Neural progenitor cell (in vitro differentiated cells): ENCODE data around the gene SAA4. TPM values are rescaled to one million over a fixed set of nuclear protein-coding genes. Genes with fewer than 3 reads are reported as not detected.

ENCODE experiments used
- DNase-seq: peaks from one replicate; pipeline ENCODE4 v3.0.0-alpha.2; 2016; ENCODE audit warnings: low spot score
- H2AFZ ChIP-seq: fragments of 200-600 bp; sonication (generic); replicated peaks from 2 replicates; pipeline ENCODE4 v1.6.1; 2016; ENCODE audit warnings: antibody characterized with exemption
- H3F3A ChIP-seq: fragments of 200-600 bp; sonication (generic); 2 replicates; pipeline ENCODE4 v1.6.1; 2016; ENCODE audit warnings: antibody characterized with exemption, low read depth
- H3K27ac ChIP-seq: fragments of 200-600 bp; sonication (generic); 2 replicates; pipeline ENCODE4 v1.5.1; 2016; ENCODE audit warnings: mild to moderate bottlenecking
- H3K27me3 ChIP-seq: fragments of 200-600 bp; sonication (generic); 2 replicates; pipeline ENCODE4 v1.6.1; 2016; ENCODE audit warnings: mild to moderate bottlenecking, moderate library complexity
- H3K36me3 ChIP-seq: fragments of 200-600 bp; sonication (generic); 2 replicates; pipeline ENCODE4 v1.5.1; 2016
- H3K4me1 ChIP-seq: fragments of 200-600 bp; sonication (generic); 2 replicates; pipeline ENCODE4 v1.6.1; 2016; ENCODE audit warnings: mixed run types
- H3K4me2 ChIP-seq: fragments of 200-600 bp; sonication (generic); 2 replicates; pipeline ENCODE4 v1.6.1; 2016
- H3K4me3 ChIP-seq: fragments of 200-600 bp; sonication (generic); 2 replicates; pipeline ENCODE4 v1.5.1; 2016
- H3K79me2 ChIP-seq: fragments of 200-600 bp; sonication (generic); 2 replicates; pipeline ENCODE4 v1.6.1; 2016; ENCODE audit warnings: low read depth
- H3K9ac ChIP-seq: fragments of 200-600 bp; sonication (generic); 2 replicates; pipeline ENCODE4 v1.6.1; 2016
- H3K9me3 ChIP-seq: fragments of 200-600 bp; sonication (generic); 2 replicates; pipeline ENCODE4 v1.5.1; 2016; ENCODE audit warnings: low read depth
- H4K20me1 ChIP-seq: fragments of 200-600 bp; sonication (generic); 2 replicates; pipeline ENCODE4 v1.6.1; 2016; ENCODE audit warnings: low read depth
- H3K27ac Mint-ChIP-seq: 3 replicates; pipeline ENCODE4 v1.8.0; 2021; ENCODE audit warnings: mixed read lengths
- H3K27me3 Mint-ChIP-seq: 2 replicates; pipeline ENCODE4 v1.8.0; 2022; ENCODE audit warnings: low read depth, mild to moderate bottlenecking, inconsistent platforms, moderate library complexity, mixed read lengths; ENCODE audit not compliant: insufficient read depth
- H3K36me3 Mint-ChIP-seq: 3 replicates; pipeline ENCODE4 v1.8.0; 2021; ENCODE audit warnings: mixed read lengths
- H3K4me1 Mint-ChIP-seq: 3 replicates; pipeline ENCODE4 v1.8.0; 2021; ENCODE audit warnings: mixed read lengths
- H3K4me3 Mint-ChIP-seq: 3 replicates; pipeline ENCODE4 v1.8.0; 2021; ENCODE audit warnings: mild to moderate bottlenecking, moderate library complexity, mixed read lengths
- H3K9me3 Mint-ChIP-seq: 3 replicates; pipeline ENCODE4 v1.8.0; 2020; ENCODE audit warnings: mixed read lengths
- CTCF ChIP-seq: fragments of 200-600 bp; sonication (generic); IDR thresholded peaks from 2 replicates; pipeline ENCODE4 v1.5.1; 2017; ENCODE audit warnings: antibody characterized with exemption, mild to moderate bottlenecking
- EZH2 ChIP-seq: fragments of 200-600 bp; sonication (generic); IDR thresholded peaks from 2 replicates; pipeline ENCODE4 v1.6.1; 2017; ENCODE audit warnings: antibody characterized with exemption, mild to moderate bottlenecking, moderate library complexity
- EZH2phosphoT487 ChIP-seq: fragments of 200-600 bp; sonication (generic); IDR thresholded peaks from 2 replicates; pipeline ENCODE4 v1.6.1; 2017; ENCODE audit warnings: antibody characterized with exemption
- total RNA-seq: library from RNA; depleted of rRNA; stranded (reverse); fragments of >200 nt; gene quantifications from 2 replicates; pipeline ENCODE4 v1.2.3, GENCODE V29; 2015; ENCODE audit warnings: low replicate concordance

SAA4 gene
- total RNA-seq, 1 donor from 2014 or later: not detected

GRCh38 chr11:18222814-18223421 lies 13.7 kb downstream of the SAA4 start:
- no peak for TF ChIP-seq CTCF
- TF ChIP-seq EZH2: no peak
- no peak for TF ChIP-seq EZH2phosphoT487
- Mint-ChIP-seq H3K4me3 (no peak overlapping the region), H3K27ac (no peak overlapping the region), H3K36me3 (no peaks in the 10 kb centered on the region), H3K4me1 (no peaks in the 10 kb centered on the region), H3K9me3 (peaks cover 2% of the 10 kb centered on the region), H3K27me3 (peaks cover 5% of the 10 kb centered on the region)
- Histone ChIP-seq H4K20me1 (no peaks in the 10 kb centered on the region), H3K27ac (no peak overlapping the region), H3K4me1 (no peaks in the 10 kb centered on the region), H3K79me2 (no peaks in the 10 kb centered on the region), H2AFZ (no peak overlapping the region), H3K9ac (no peak overlapping the region), H3K9me3 (no peaks in the 10 kb centered on the region), H3K4me3 (no peak overlapping the region), H3K4me2 (no peak overlapping the region), H3F3A (no peaks in the 10 kb centered on the region), H3K27me3 (peaks cover 11% of the 10 kb centered on the region), H3K36me3 (no peaks in the 10 kb centered on the region)
- no peak for DNase-seq

GRCh38 chr11:18221274-18221876 lies 15.2 kb downstream of the SAA4 start:
- no peaks in the 10 kb centered on the region for H3K4me1 ChIP-seq
- Mint-ChIP-seq H3K9me3 (peaks cover 2% of the 10 kb centered on the region), H3K27ac (no peak overlapping the region), H3K4me1 (no peaks in the 10 kb centered on the region), H3K4me3 (no peak overlapping the region), H3K27me3 (peaks cover 5% of the 10 kb centered on the region), H3K36me3 (no peaks in the 10 kb centered on the region)
- H3K36me3 ChIP-seq: no peaks in the 10 kb centered on the region
- H3K27me3 ChIP-seq: peaks cover 17% of the 10 kb centered on the region
- H3K9ac ChIP-seq: no peak overlapping the region
- no peak overlapping the region for H2AFZ ChIP-seq
- no peak for DNase-seq
- no peaks in the 10 kb centered on the region for H4K20me1 ChIP-seq
- no peaks in the 10 kb centered on the region for H3K79me2 ChIP-seq
- no peak overlapping the region for H3K4me3 ChIP-seq
- TF ChIP-seq EZH2phosphoT487 (no peak), CTCF (no peak), EZH2 (no peak)
- no peaks in the 10 kb centered on the region for H3K9me3 ChIP-seq
- H3K27ac ChIP-seq: no peak overlapping the region
- H3F3A ChIP-seq: no peaks in the 10 kb centered on the region
- no peak overlapping the region for H3K4me2 ChIP-seq

- no peaks in the 10 kb centered on the region for H3K27me3 ChIP-seq
- Mint-ChIP-seq H3K36me3 (no peaks in the 10 kb centered on the region), H3K27me3 (peaks cover 6% of the 10 kb centered on the region), H3K4me3 (no peak overlapping the region), H3K4me1 (peaks cover 4% of the 10 kb centered on the region), H3K9me3 (no peaks in the 10 kb centered on the region), H3K27ac (no peak overlapping the region)
- H2AFZ ChIP-seq: no peak overlapping the region
- no peak overlapping the region for H3K4me2 ChIP-seq
- no peaks in the 10 kb centered on the region for H3K79me2 ChIP-seq
- H3K9ac ChIP-seq: no peak overlapping the region
- no peaks in the 10 kb centered on the region for H3K9me3 ChIP-seq
- H3K4me3 ChIP-seq: no peak overlapping the region
- DNase-seq: no peak
- no peak overlapping the region for H3K27ac ChIP-seq
- no peaks in the 10 kb centered on the region for H3K36me3 ChIP-seq
- H3K4me1 ChIP-seq: peaks cover 5% of the 10 kb centered on the region
- H3F3A ChIP-seq: no peaks in the 10 kb centered on the region
- H4K20me1 ChIP-seq: no peaks in the 10 kb centered on the region
- TF ChIP-seq CTCF (no peak), EZH2 (no peak), EZH2phosphoT487 (no peak)
These were observed 27.5 kb downstream of the SAA4 start for GRCh38 chr11:18209058-18209457.
